Articular chondrocyte of knee joint (primary cell): ENCODE data around the gene MSH3. TPM values are rescaled to one million over a fixed set of nuclear protein-coding genes. Genes with fewer than 3 reads are reported as not detected.

Experiments used
- small RNA-seq: library from RNA; depleted of rRNA; stranded (forward); fragments of <200 nt; gene quantifications from one replicate; pipeline ENCODE3, GENCODE V24; 2012
- total RNA-seq: library from RNA; depleted of rRNA; stranded (reverse); fragments of >200 nt; gene quantifications from 2 replicates; pipeline ENCODE4 v1.2.3, GENCODE V29; 2012

MSH3 gene
- 25.2 and 31.1 TPM in 2 replicates for total RNA-seq

GRCh38 chr5:80654391-80655230, at the start of gene MSH3, which contains the start of gene DHFR:
TSS of gene MSH3 (plus strand) at chr5:80654652. CDS start at chr5:80654728, 76 bp downstream.
TSS of gene DHFR (minus strand) at chr5:80654983. CDS start at chr5:80654489, 494 bp downstream.

Small RNA genes lying within 50 kb of the gene (small RNA-seq; reads per million reads assigned to genes)
- not detected for gene MTRNR2L2

Other genes starting within 250 kb of the MSH3 start
- gene ZFYVE16, start 246.6 kb upstream of the MSH3 start, total RNA-seq, result 42.8 and 48.5 TPM in 2 replicates
- gene FAM151B, start 166.6 kb upstream of the MSH3 start, total RNA-seq, result 13.7 and 14.6 TPM in 2 replicates
- gene ANKRD34B, start 84.4 kb upstream of the MSH3 start, total RNA-seq, result not detected in 2 replicates
- 26.7 and 36.6 TPM in 2 replicates for gene DHFR, start 331 bp downstream of the MSH3 start, total RNA-seq